Heart left ventricle (tissue), 13 donors: ENCODE measurements around the gene TKT.
"Not testable (repeated sequence)": the region's sequence is repeated elsewhere in the genome, so short reads cannot be mapped to it uniquely, and the experiment has no call there.

Source experiments
- POLR2A ChIP-seq, 2 donors: fragments of 450-650 bp; IDR thresholded peaks; one replicate each; pipeline ENCODE4 v1.6.1; 2017; ENCODE audit warnings: antibody characterized with exemption in 2 of 2, mild to moderate bottlenecking in 2 of 2, moderate library complexity in 2 of 2
- TF ChIP-seq, protein P1 (sequence below), 12 donors: fragments of 200-600 bp; sonication (generic) in 4 of 12; IDR thresholded peaks; one replicate each; pipeline versions ENCODE4 v1.5.0 to v1.8.0; 2018 to 2022; ENCODE audit warnings: antibody characterized with exemption in 12 of 12, mild to moderate bottlenecking in 5 of 12
- donor health status: ischemic (EF 13 %, LVEDD 7.1; RV severe dilation, severe dysfunction).
- donor health status: DM: no; HTN: yes; CAD: no.
- donor health status: DM: no; HTN: no; CAD: no.
- donor health status: ischemic (EF 25% LVEDD 6.9; RV normal size, moderate dysfunction).
- donor health status: ischemic (EF 25% LVEDD 5.7; RV mildly dilated, moderate dysfunction).
- donor health status: ischemic (EF 35%, LVEDD 5.7; RV mildly dilated, moderate dysfunction).
- donor health status: nonischemic (EF 11% LVEDD 7.7; RV severe dilation, severe dysfunction).
- donor health status: DM: yes; HTN: yes; CAD: no.
- donor health status: PGD.
- donor health status: ischemic (EF 29% LVEDD 5.4; RV normal size, mild dysfunction).
- donor health status: nonischemic (EF 23%, LVEDD 6.1; RV moderate dilation, normal function).

DNA sequence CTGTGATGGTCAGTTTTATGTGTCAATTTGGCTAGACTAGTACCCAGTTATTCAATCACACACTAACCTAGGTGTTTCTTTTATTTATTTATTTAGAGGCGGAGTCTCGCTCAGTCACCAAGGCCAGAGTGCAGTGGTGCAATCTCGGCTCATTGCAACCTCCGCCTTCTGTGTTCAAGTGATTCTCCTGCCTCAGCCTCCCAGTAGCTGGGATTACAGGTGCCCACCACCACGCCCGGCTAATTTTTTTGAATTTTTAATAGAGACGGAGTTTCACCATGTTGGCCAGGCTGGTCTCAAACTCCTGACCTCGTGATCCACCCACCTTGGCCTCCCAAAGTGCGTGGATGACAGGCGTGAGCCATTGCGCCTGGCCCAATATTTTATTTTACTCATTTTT, 13.4 kb upstream of the TKT start:
- TF ChIP-seq, protein P1, sequence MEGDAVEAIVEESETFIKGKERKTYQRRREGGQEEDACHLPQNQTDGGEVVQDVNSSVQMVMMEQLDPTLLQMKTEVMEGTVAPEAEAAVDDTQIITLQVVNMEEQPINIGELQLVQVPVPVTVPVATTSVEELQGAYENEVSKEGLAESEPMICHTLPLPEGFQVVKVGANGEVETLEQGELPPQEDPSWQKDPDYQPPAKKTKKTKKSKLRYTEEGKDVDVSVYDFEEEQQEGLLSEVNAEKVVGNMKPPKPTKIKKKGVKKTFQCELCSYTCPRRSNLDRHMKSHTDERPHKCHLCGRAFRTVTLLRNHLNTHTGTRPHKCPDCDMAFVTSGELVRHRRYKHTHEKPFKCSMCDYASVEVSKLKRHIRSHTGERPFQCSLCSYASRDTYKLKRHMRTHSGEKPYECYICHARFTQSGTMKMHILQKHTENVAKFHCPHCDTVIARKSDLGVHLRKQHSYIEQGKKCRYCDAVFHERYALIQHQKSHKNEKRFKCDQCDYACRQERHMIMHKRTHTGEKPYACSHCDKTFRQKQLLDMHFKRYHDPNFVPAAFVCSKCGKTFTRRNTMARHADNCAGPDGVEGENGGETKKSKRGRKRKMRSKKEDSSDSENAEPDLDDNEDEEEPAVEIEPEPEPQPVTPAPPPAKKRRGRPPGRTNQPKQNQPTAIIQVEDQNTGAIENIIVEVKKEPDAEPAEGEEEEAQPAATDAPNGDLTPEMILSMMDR (IDR thresholded peaks at IDR 0.05) = not testable (repeated sequence)
- not testable (repeated sequence) for TF ChIP-seq POLR2A (IDR thresholded peaks at IDR 0.05)
